HG02798 (cell line): ENCODE data around the gene CSRP1.

Source experiments
- ATAC-seq: cut with Tn5 transposase; IDR thresholded peaks from one replicate; pipeline ENCODE4 v1.9.1; 2021; ENCODE audit warnings: mild to moderate bottlenecking; ENCODE audit not compliant: unreplicated experiment, poor library complexity

The CSRP1 gene

GRCh38 chr1:201515895-201516294 is 9.0 kb upstream of the CSRP1 start:
- no peak for ATAC-seq

GRCh38 chr1:201515062-201515750 is 8.3 kb upstream of the CSRP1 start:
- no peak for ATAC-seq

GRCh38 chr1:201514466-201514865 is 7.5 kb upstream of the CSRP1 start:
- ATAC-seq, result no peak

GRCh38 chr1:201513498-201514243 is 6.7 kb upstream of the CSRP1 start:
- ATAC-seq, result no peak

- peak; percentile 33 for ATAC-seq
These were observed 5.1 kb upstream of the CSRP1 start for GRCh38 chr1:201511941-201512539.

GRCh38 chr1:201511396-201511940 is 4.5 kb upstream of the CSRP1 start:
- ATAC-seq, result no peak

GRCh38 chr1:201510734-201511133 is 3.8 kb upstream of the CSRP1 start:
- no peak for ATAC-seq

GRCh38 chr1:201509601-201510374 is 2.9 kb upstream of the CSRP1 start:
- ATAC-seq, result no peak

- no peak for ATAC-seq
These were observed 1.9 kb upstream of the CSRP1 start for GRCh38 chr1:201508809-201509208.

- peak; percentile 0 for ATAC-seq
These were observed 395 bp upstream of the CSRP1 start for GRCh38 chr1:201507360-201507675.

- no peak for ATAC-seq
These were observed 831 bp downstream of the CSRP1 start for GRCh38 chr1:201506092-201506491.

- no peak for ATAC-seq
These were observed 1.4 kb downstream of the CSRP1 start for GRCh38 chr1:201505503-201505890.

GRCh38 chr1:201504799-201505502 is 2.0 kb downstream of the CSRP1 start:
- no peak for ATAC-seq

- ATAC-seq, result no peak
These were observed 2.7 kb downstream of the CSRP1 start for GRCh38 chr1:201504179-201504631.

- no peak for ATAC-seq
These were observed 3.3 kb downstream of the CSRP1 start for GRCh38 chr1:201503397-201504176.

GRCh38 chr1:201502511-201502857 is 4.4 kb downstream of the CSRP1 start:
- ATAC-seq, result no peak

- no peak for ATAC-seq
These were observed 5.0 kb downstream of the CSRP1 start for GRCh38 chr1:201501812-201502510.

GRCh38 chr1:201501144-201501543 is 5.8 kb downstream of the CSRP1 start:
- ATAC-seq, result no peak

GRCh38 chr1:201500670-201501120 is 6.2 kb downstream of the CSRP1 start:
- no peak for ATAC-seq
